T-cell (primary cell): Measurements from ENCODE around the gene FOXN3. TPM values are rescaled to one million over a fixed set of nuclear protein-coding genes. Genes with fewer than 3 reads are reported as not detected.

ENCODE experiments used
- ATAC-seq, 4 experiments: fragments of 200-7000 bp in 3 of 4; fragments of 150-1000 bp in 1 of 4; cut with Tn5 transposase; replicated peaks in 1 of 4; 1 replicate in 3 of 4; 2 replicates in 1 of 4; pipeline ENCODE4 v1.10.0; 2021; ENCODE audit warnings: moderate library complexity in 3 of 4, mild to moderate bottlenecking in 2 of 4, moderate number of reproducible peaks in 1 of 4
- CTCF ChIA-PET, 2 donors: fragments of 300-600 bp; sonication (Branson Sonifier 250); formaldehyde crosslinking; loops; one replicate each; lab custom pipeline; 2022; ENCODE audit warnings: antibody characterized with exemption in 2 of 2; lab: Charles Lee
- POLR2A ChIA-PET, 2 donors: fragments of 300-600 bp; sonication (Branson Sonifier 250); formaldehyde crosslinking; loops; one replicate each; lab custom pipeline; 2022; ENCODE audit warnings: antibody characterized with exemption in 2 of 2; lab: Charles Lee
- DNase-seq, 35 experiments: peaks; one replicate each; pipeline versions ENCODE4 v3.0.0 to v3.0.0-alpha.2; 2013 to 2023
- H3K27ac ChIP-seq: one replicate; pipeline ENCODE4 v1.5.1; 2013; ENCODE audit warnings: low read length
- H3K27me3 ChIP-seq, 2 experiments: replicated peaks in 1 of 2; 1 replicate in 1 of 2; 2 replicates in 1 of 2; pipeline versions ENCODE4 v1.6.1 to v1.7.0; 2013; ENCODE audit warnings: low read length in 1 of 2, mixed read lengths in 1 of 2; ENCODE audit not compliant: control insufficient read depth in 2 of 2, insufficient read depth in 2 of 2; ENCODE audit errors: extremely low read depth in 1 of 2
- H3K36me3 ChIP-seq, 2 donors: 1 replicate in 1 of 2; 2 replicates in 1 of 2; pipeline versions ENCODE4 v1.6.1 to v1.7.0; 2013; ENCODE audit warnings: low read length in 1 of 2; ENCODE audit not compliant: control insufficient read depth in 2 of 2, insufficient read depth in 1 of 2; ENCODE audit errors: extremely low read depth in 1 of 2
- H3K4me1 ChIP-seq, 2 experiments: 1 replicate in 1 of 2; 2 replicates in 1 of 2; pipeline versions ENCODE4 v1.6.1 to v1.7.0; 2013; ENCODE audit warnings: low read length in 2 of 2, mixed read lengths in 1 of 2; ENCODE audit not compliant: insufficient read depth in 2 of 2, control insufficient read depth in 1 of 2; ENCODE audit errors: extremely low read depth in 1 of 2
- H3K4me3 ChIP-seq, 2 donors: 1 replicate in 1 of 2; 2 replicates in 1 of 2; pipeline versions ENCODE4 v1.5.1 to v1.7.0; 2013; ENCODE audit warnings: mild to moderate bottlenecking in 2 of 2, low read length in 1 of 2, moderate library complexity in 1 of 2; ENCODE audit not compliant: control insufficient read depth in 1 of 2; ENCODE audit errors: extremely low read depth in 1 of 2
- H3K9me3 ChIP-seq: 2 replicates; pipeline ENCODE4 v1.7.0; 2013
- H3K27ac Mint-ChIP-seq, 2 donors: one replicate each; pipeline ENCODE4 v1.8.0; 2020 to 2021; ENCODE audit warnings: mild to moderate bottlenecking in 2 of 2, mixed read lengths in 2 of 2
- H3K27me3 Mint-ChIP-seq, 2 donors: one replicate each; pipeline ENCODE4 v1.8.0; 2021 to 2022; ENCODE audit warnings: mixed read lengths in 2 of 2
- H3K36me3 Mint-ChIP-seq: one replicate; pipeline ENCODE4 v1.8.0; 2021; ENCODE audit warnings: mixed read lengths
- H3K4me1 Mint-ChIP-seq, 3 donors: one replicate each; pipeline ENCODE4 v1.8.0; 2020 to 2022; ENCODE audit warnings: mixed read lengths in 3 of 3, mild to moderate bottlenecking in 1 of 3
- H3K4me3 Mint-ChIP-seq, 3 donors: one replicate each; pipeline ENCODE4 v1.8.0; 2020 to 2022; ENCODE audit warnings: mild to moderate bottlenecking in 3 of 3, mixed read lengths in 3 of 3, moderate library complexity in 3 of 3
- H3K9me3 Mint-ChIP-seq, 3 donors: one replicate each; pipeline ENCODE4 v1.8.0; 2020 to 2022; ENCODE audit warnings: mixed read lengths in 3 of 3
- WGBS: methylation state at CpG from one replicate; pipeline ENCODE4 v1.1.5; 2013; ENCODE audit warnings: missing lambda C conversion rate; ENCODE audit not compliant: insufficient coverage; 5-methylcytosine and 5-hydroxymethylcytosine counted together
- total RNA-seq, 35 experiments: library from RNA in 6 of 35; stranded (reverse) in 6 of 35; fragments of 120-200 nt in 1 of 35; gene quantifications; one replicate each; pipeline versions ENCODE4 v1.2.1 to v1.2.4 and lab custom pipeline; 2013 to 2026

FOXN3 gene
- total RNA-seq, 5 donors from 2014 or later (not counting 1 experiment from before 2014, with no cell fraction given): 92.8 to 176 (median 103) TPM

GRCh38 chr14:89348722-89349121 lies 68.3 kb downstream of the FOXN3 start:
- ATAC-seq (no peak), DNase-seq (no peak)
- peaks cover 57 to 66% (median 65%) of the 10 kb centered on the region in 3 donors for H3K4me1 Mint-ChIP-seq
- H3K27ac Mint-ChIP-seq: no peak overlapping the region
- peaks cover 53% of the 10 kb centered on the region for H3K36me3 Mint-ChIP-seq
- Histone ChIP-seq H3K27me3 (no peaks in the 10 kb centered on the region), H3K36me3 (peaks cover 8 to 32% of the 10 kb centered on the region in 2 donors), H3K4me3 (no peak overlapping the region), H3K9me3 (no peaks in the 10 kb centered on the region), H3K27ac (no peak overlapping the region), H3K4me1 (peaks cover 20 to 27% of the 10 kb centered on the region in 2 experiments)
- H3K4me3 Mint-ChIP-seq: no peak overlapping the region
- no peaks in the 10 kb centered on the region for H3K27me3 Mint-ChIP-seq
- ChIA-PET CTCF (interaction anchor here in 1 of 2 donors (0.6 kb wide), 1 partner anchor 59 kb away, joined by 3 read pairs; no protein-coding TSS in a partner anchor), POLR2A (no interaction called here)
- no CpG with 5 or more reads among the region's 5 CpGs for WGBS
- no peaks in the 10 kb centered on the region for H3K9me3 Mint-ChIP-seq

GRCh38 chr14:89347885-89348284 lies 69.1 kb downstream of the FOXN3 start:
- Histone ChIP-seq H3K36me3 (peaks cover 8 to 32% of the 10 kb centered on the region in 2 donors), H3K4me3 (no peak overlapping the region), H3K4me1 (peaks cover 20 to 25% of the 10 kb centered on the region in 2 experiments), H3K27me3 (no peaks in the 10 kb centered on the region), H3K9me3 (no peaks in the 10 kb centered on the region), H3K27ac (no peak overlapping the region)
- POLR2A ChIA-PET: no interaction called here
- Mint-ChIP-seq H3K27me3 (no peaks in the 10 kb centered on the region), H3K4me1 (peaks cover 52 to 61% (median 57%) of the 10 kb centered on the region in 3 donors), H3K27ac (no peak overlapping the region), H3K4me3 (no peak overlapping the region), H3K36me3 (peaks cover 53% of the 10 kb centered on the region), H3K9me3 (no peaks in the 10 kb centered on the region)
- CTCF ChIA-PET: interaction anchor here in 1 of 2 donors (0.7 kb wide), 1 partner anchor 77 kb away, joined by 3 read pairs; no protein-coding TSS in a partner anchor
- no peak for ATAC-seq
- WGBS: 98% methylated on average over 10 of the region's 10 CpGs
- DNase-seq: no peak

DNA sequence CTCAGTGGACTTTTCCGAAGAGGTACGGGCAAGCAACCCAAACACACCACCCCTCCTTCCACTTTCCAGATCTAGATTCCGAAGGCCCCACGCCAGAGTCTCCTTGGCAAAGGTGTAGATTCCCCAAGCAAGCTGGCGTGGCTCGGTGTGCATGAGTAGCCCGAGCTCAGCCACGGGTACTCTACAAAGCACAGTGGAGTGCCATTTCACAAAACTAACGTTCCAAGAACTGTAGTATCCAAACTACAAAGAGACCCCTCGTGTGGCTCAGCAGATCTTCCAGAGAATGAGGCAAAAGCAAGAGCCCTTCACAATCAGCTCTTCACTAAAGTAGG lies 72.1 kb downstream of the FOXN3 start:
- H3K27ac ChIP-seq: no peak overlapping the region
- Mint-ChIP-seq H3K27me3 (no peaks in the 10 kb centered on the region), H3K27ac (no peak overlapping the region), H3K9me3 (no peaks in the 10 kb centered on the region), H3K4me3 (no peak overlapping the region), H3K36me3 (peaks cover 59% of the 10 kb centered on the region), H3K4me1 (peaks cover 41 to 50% (median 48%) of the 10 kb centered on the region in 3 donors)
- H3K36me3 ChIP-seq: peaks cover 11 to 26% of the 10 kb centered on the region in 2 donors
- no peak overlapping the region for H3K4me3 ChIP-seq
- ChIA-PET POLR2A (no interaction called here), CTCF (no interaction called here)
- H3K4me1 ChIP-seq: peaks cover 3% of the 10 kb centered on the region in 2 experiments
- no peaks in the 10 kb centered on the region for H3K9me3 ChIP-seq
- DNase-seq (no peak), ATAC-seq (no peak)
- H3K27me3 ChIP-seq: no peaks in the 10 kb centered on the region
- WGBS: 99% methylated on average over 7 of the region's 10 CpGs

GRCh38 chr14:89343356-89343755 lies 73.7 kb downstream of the FOXN3 start:
- H3K9me3 ChIP-seq: no peaks in the 10 kb centered on the region
- Mint-ChIP-seq H3K9me3 (no peaks in the 10 kb centered on the region), H3K36me3 (peaks cover 48% of the 10 kb centered on the region), H3K4me1 (peaks cover 39 to 50% (median 46%) of the 10 kb centered on the region in 3 donors), H3K4me3 (no peak overlapping the region), H3K27me3 (no peaks in the 10 kb centered on the region), H3K27ac (no peak overlapping the region)
- H3K27me3 ChIP-seq: no peaks in the 10 kb centered on the region
- CTCF ChIA-PET: interaction anchor here (0.6 to 0.7 kb wide), 4 partner anchors 9 to 106 kb away, joined by 3 to 6 read pairs (median 4); no protein-coding TSS in a partner anchor
- no peak overlapping the region for H3K4me3 ChIP-seq
- no CpG with 5 or more reads among the region's 2 CpGs for WGBS
- DNase-seq (no peak), ATAC-seq (no peak)
- no peak overlapping the region for H3K27ac ChIP-seq
- peaks cover 3 to 6% of the 10 kb centered on the region in 2 experiments for H3K4me1 ChIP-seq
- peaks cover 3 to 15% of the 10 kb centered on the region in 2 donors for H3K36me3 ChIP-seq
- POLR2A ChIA-PET: interaction anchor here in 1 of 2 donors (0.7 kb wide), 1 partner anchor 428 kb away, joined by 5 read pairs; no protein-coding TSS in a partner anchor

DNA sequence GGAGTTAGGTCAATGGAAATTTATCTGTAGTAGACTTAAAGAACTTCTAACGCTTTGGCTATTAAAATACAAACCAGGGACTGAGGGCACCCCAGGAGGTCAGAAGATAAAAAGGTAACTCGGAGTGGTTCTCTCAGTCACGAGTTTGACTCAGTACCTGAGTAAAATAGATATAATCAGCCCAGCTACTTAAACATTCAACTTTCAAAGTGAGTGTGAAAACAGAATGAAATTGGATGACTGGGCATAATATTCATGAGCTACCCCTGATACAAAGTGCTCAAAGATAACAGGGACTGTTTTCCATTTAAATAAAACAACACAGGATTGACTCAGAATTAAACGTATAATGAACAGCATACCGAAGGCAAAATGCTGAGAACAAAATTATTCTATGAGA lies 75.0 kb downstream of the FOXN3 start:
- peaks cover 3 to 8% of the 10 kb centered on the region in 2 donors for H3K36me3 ChIP-seq
- no peaks in the 10 kb centered on the region for H3K9me3 ChIP-seq
- no peak for ATAC-seq
- Mint-ChIP-seq H3K4me1 (peaks cover 37 to 55% (median 53%) of the 10 kb centered on the region in 3 donors), H3K36me3 (peaks cover 35% of the 10 kb centered on the region), H3K27ac (no peak overlapping the region), H3K4me3 (no peak overlapping the region), H3K9me3 (no peaks in the 10 kb centered on the region), H3K27me3 (no peaks in the 10 kb centered on the region)
- no peak for DNase-seq
- H3K27ac ChIP-seq: no peak overlapping the region
- peaks cover 3 to 6% of the 10 kb centered on the region in 2 experiments for H3K4me1 ChIP-seq
- H3K27me3 ChIP-seq: no peaks in the 10 kb centered on the region
- no CpG with 5 or more reads among the region's 5 CpGs for WGBS
- CTCF ChIA-PET: no interaction called here
- POLR2A ChIA-PET: interaction anchor here in 1 of 2 donors (0.6 kb wide), 1 partner anchor 66 kb away, joined by 3 read pairs; no protein-coding TSS in a partner anchor
- no peak overlapping the region for H3K4me3 ChIP-seq

- H3K27me3 ChIP-seq: no peaks in the 10 kb centered on the region
- H3K4me3 ChIP-seq: no peak overlapping the region
- POLR2A ChIA-PET: no interaction called here
- CTCF ChIA-PET: no interaction called here
- Mint-ChIP-seq H3K9me3 (no peaks in the 10 kb centered on the region), H3K4me1 (peaks cover 46 to 59% (median 53%) of the 10 kb centered on the region in 3 donors), H3K27me3 (no peaks in the 10 kb centered on the region), H3K36me3 (peaks cover 27% of the 10 kb centered on the region), H3K27ac (no peak overlapping the region), H3K4me3 (no peak overlapping the region)
- DNase-seq (no peak), ATAC-seq (no peak)
- no peak overlapping the region for H3K27ac ChIP-seq
- no peaks in the 10 kb centered on the region for H3K9me3 ChIP-seq
- peaks cover 0 to 3% of the 10 kb centered on the region in 2 donors for H3K36me3 ChIP-seq
- 86% methylated on average over 6 of the region's 12 CpGs for WGBS
- H3K4me1 ChIP-seq: peaks cover 3 to 6% of the 10 kb centered on the region in 2 experiments
These were observed 76.5 kb downstream of the FOXN3 start for GRCh38 chr14:89340200-89341181.
